HG03060 (cell line): Measurements from ENCODE around the gene GARIN5B.

ENCODE experiments used
- ATAC-seq: cut with Tn5 transposase; IDR thresholded peaks from one replicate; pipeline ENCODE4 v1.9.1; 2021; ENCODE audit warnings: low read depth, moderate number of reproducible peaks; ENCODE audit not compliant: unreplicated experiment

Gene GARIN5B

DNA sequence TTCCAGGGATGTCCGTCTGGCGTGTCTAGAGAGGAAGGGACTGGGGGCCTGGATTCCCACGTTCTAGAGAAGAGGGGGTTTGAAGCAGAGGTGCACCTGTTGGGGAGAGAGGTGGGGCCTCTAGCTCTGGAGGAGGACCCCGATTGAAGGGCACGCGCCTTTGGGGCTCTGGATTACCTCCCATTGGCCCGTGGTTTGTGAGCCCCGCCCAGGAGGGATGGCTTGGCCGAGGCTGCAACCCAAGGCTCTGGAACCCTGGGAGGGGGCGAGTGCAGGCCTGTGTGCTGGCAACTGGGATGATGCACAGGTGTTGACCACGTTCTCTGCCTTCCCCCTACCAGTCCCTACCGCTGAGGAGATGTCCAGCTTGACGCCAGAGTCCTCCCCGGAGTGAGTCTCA lies 58.1 kb downstream of the GARIN5B start:
- no peak for ATAC-seq
